ENCODE measurements around the gene PTPN5. TPM values are rescaled to one million over a fixed set of nuclear protein-coding genes. Genes with fewer than 3 reads are reported as not detected.

Gene PTPN5
- total RNA-seq, 1 experiment from 2014 or later = not detected

- H3K27ac Mint-ChIP-seq (ENCODE audit: unreplicated experiment) = no peak overlapping the region
- ChIA-PET POLR2A (no interaction called here), CTCF (interaction anchor here (1.3 kb wide), 1 partner anchor 12 kb away, joined by 4 read pairs; no protein-coding TSS in a partner anchor)
- no peak overlapping the region for H3K4me3 ChIP-seq (ENCODE audit: low read depth, low read length)
- no TSS peak for BruUV-seq (replicated peaks)
- H3K4me3 Mint-ChIP-seq (ENCODE audit: unreplicated experiment) = no peak overlapping the region
- no peaks in the 10 kb centered on the region for H3K9me3 Mint-ChIP-seq (ENCODE audit: unreplicated experiment)
- peaks cover 2% of the 10 kb centered on the region; the same call in 1 of the 2 replicates for H3K4me1 ChIP-seq
- intact Hi-C loops (cut with micrococcal nuclease; ENCODE audit: unreplicated experiment) = no loop called here
- peaks cover 7% of the 10 kb centered on the region for H3K4me1 Mint-ChIP-seq (ENCODE audit: low read depth, unreplicated experiment)
- TF ChIP-seq CTCF (IDR thresholded peaks at IDR 0.05; ENCODE audit: insufficient read depth in 1 of 2, low read depth in 1 of 2, low read length in 1 of 2, severe bottlenecking in 1 of 2, unreplicated experiment in 1 of 2) = no peak
- no peaks in the 10 kb centered on the region for H3K36me3 Mint-ChIP-seq (ENCODE audit: insufficient read depth, unreplicated experiment)
- peaks cover 10% of the 10 kb centered on the region for H3K27me3 Mint-ChIP-seq (ENCODE audit: insufficient read depth, unreplicated experiment)
- no peaks in the 10 kb centered on the region for H3K9me3 ChIP-seq
- no peak for DNase-seq
- H3K27me3 ChIP-seq (replicated peaks; ENCODE audit: control insufficient read depth, insufficient read depth, low read length) = no peaks in the 10 kb centered on the region
- H3K36me3 ChIP-seq (ENCODE audit: control insufficient read depth, insufficient read depth, low read length) = no peaks in the 10 kb centered on the region
These were observed 76.1 kb downstream of the PTPN5 start for GRCh38 chr11:18715476-18715875.

GRCh38 chr11:18714443-18714780, 77.2 kb downstream of the PTPN5 start:
- BruUV-seq (replicated peaks) = no TSS peak
- H3K36me3 Mint-ChIP-seq (ENCODE audit: insufficient read depth, unreplicated experiment) = no peaks in the 10 kb centered on the region
- DNase-seq = no peak
- Histone ChIP-seq H3K4me1 (no peaks in the 10 kb centered on the region), H3K9me3 (no peaks in the 10 kb centered on the region), H3K4me3 (ENCODE audit: low read depth, low read length) (no peak overlapping the region), H3K27me3 (replicated peaks; ENCODE audit: control insufficient read depth, insufficient read depth, low read length) (no peaks in the 10 kb centered on the region), H3K36me3 (ENCODE audit: control insufficient read depth, insufficient read depth, low read length) (no peaks in the 10 kb centered on the region)
- peaks cover 18% of the 10 kb centered on the region for H3K27me3 Mint-ChIP-seq (ENCODE audit: insufficient read depth, unreplicated experiment)
- no peak overlapping the region for H3K4me3 Mint-ChIP-seq (ENCODE audit: unreplicated experiment)
- ChIA-PET POLR2A (no interaction called here), CTCF (no interaction called here)
- no peaks in the 10 kb centered on the region for H3K4me1 Mint-ChIP-seq (ENCODE audit: low read depth, unreplicated experiment)
- no peak for TF ChIP-seq CTCF (IDR thresholded peaks at IDR 0.05; ENCODE audit: insufficient read depth in 1 of 2, low read depth in 1 of 2, low read length in 1 of 2, severe bottlenecking in 1 of 2, unreplicated experiment in 1 of 2)
- no peak overlapping the region for H3K27ac Mint-ChIP-seq (ENCODE audit: unreplicated experiment)
- H3K9me3 Mint-ChIP-seq (ENCODE audit: unreplicated experiment) = no peaks in the 10 kb centered on the region
- intact Hi-C loops (cut with micrococcal nuclease; ENCODE audit: unreplicated experiment) = no loop called here

GRCh38 chr11:18713646-18714442, 77.8 kb downstream of the PTPN5 start:
- Histone ChIP-seq H3K4me3 (ENCODE audit: low read depth, low read length) (no peak overlapping the region), H3K27me3 (replicated peaks; ENCODE audit: control insufficient read depth, insufficient read depth, low read length) (no peaks in the 10 kb centered on the region), H3K36me3 (ENCODE audit: control insufficient read depth, insufficient read depth, low read length) (no peaks in the 10 kb centered on the region), H3K9me3 (no peaks in the 10 kb centered on the region), H3K4me1 (no peaks in the 10 kb centered on the region)
- H3K27me3 Mint-ChIP-seq (ENCODE audit: insufficient read depth, unreplicated experiment) = peaks cover 18% of the 10 kb centered on the region
- no peaks in the 10 kb centered on the region for H3K4me1 Mint-ChIP-seq (ENCODE audit: low read depth, unreplicated experiment)
- no TSS peak for BruUV-seq (replicated peaks)
- no peak overlapping the region for H3K27ac Mint-ChIP-seq (ENCODE audit: unreplicated experiment)
- no peak for DNase-seq
- H3K4me3 Mint-ChIP-seq (ENCODE audit: unreplicated experiment) = no peak overlapping the region
- ChIA-PET CTCF (no interaction called here), POLR2A (no interaction called here)
- TF ChIP-seq CTCF (IDR thresholded peaks at IDR 0.05; ENCODE audit: insufficient read depth in 1 of 2, low read depth in 1 of 2, low read length in 1 of 2, severe bottlenecking in 1 of 2, unreplicated experiment in 1 of 2) = no peak
- no peaks in the 10 kb centered on the region for H3K9me3 Mint-ChIP-seq (ENCODE audit: unreplicated experiment)
- H3K36me3 Mint-ChIP-seq (ENCODE audit: insufficient read depth, unreplicated experiment) = no peaks in the 10 kb centered on the region
- intact Hi-C loops (cut with micrococcal nuclease; ENCODE audit: unreplicated experiment) = no loop called here
